ENCODE results near the gene CANT1. TPM values are rescaled to one million over a fixed set of nuclear protein-coding genes. Genes with fewer than 3 reads are reported as not detected.

The CANT1 gene
- total RNA-seq (2014; rRNA removed; shearing (Covaris generic)) = 32.4 and 33.9 TPM in 2 replicates

GRCh38 chr17:79009397-79010303, at the start of gene CANT1:
Gene CANT1 (minus strand): TSS chr17:79009764. CDS start chr17:78997622, 12,142 bp downstream.

DNA sequence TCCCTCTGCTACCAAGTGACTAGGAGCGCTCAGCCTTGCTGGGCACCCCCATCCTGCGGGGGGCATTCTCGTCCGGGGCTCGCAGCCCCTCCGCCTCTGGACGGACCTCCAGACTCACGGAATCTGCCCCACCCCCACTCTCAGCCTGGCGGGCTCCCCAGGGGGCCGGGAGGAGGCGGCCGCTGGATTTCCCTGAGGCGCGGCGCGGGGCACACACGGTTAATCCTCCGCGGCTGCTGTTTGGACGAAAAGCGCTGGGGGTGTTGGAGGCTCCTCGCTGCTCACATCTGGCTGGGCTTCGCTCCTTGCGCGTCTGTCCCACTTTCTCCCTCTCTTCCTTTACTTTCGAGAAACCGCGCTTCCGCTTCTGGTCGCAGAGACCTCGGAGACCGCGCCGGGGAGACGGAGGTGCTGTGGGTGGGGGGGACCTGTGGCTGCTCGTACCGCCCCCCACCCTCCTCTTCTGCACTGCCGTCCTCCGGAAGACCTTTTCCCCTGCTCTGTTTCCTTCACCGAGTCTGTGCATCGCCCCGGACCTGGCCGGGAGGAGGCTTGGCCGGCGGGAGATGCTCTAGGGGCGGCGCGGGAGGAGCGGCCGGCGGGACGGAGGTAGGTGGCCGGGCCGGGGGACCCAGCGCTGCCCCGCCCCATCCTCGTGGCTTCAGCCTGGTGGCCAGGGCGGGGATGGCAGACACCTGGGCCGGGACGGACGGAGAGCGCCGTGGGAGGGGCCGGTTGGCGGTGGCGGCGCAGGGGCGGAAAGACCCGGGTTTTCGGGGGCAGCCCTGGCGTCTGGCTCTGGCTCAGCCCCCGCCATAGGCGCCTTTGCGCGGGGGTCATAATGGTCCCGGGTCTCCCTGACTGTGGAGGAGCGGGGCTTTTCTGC, 14.6 kb upstream of the CANT1 start, which contains the start of gene C1QTNF1:
Gene C1QTNF1 (plus strand): TSS at position 284 of the 886 bp plus-strand sequence. CDS start 19,800 bp downstream, outside the sequence.

GRCh38 chr17:78979780-78980623, 29.6 kb downstream of the CANT1 start, which contains the start of gene LGALS3BP:
Gene LGALS3BP (minus strand): TSS chr17:78979923. CDS start chr17:78977191, 2,732 bp downstream.

Other genes starting within 250 kb of the CANT1 start
- 16.2 and 16.8 TPM in 2 replicates for gene CYTH1, start 227.5 kb downstream of the CANT1 start, total RNA-seq (2014; rRNA removed; shearing (Covaris generic))
- gene USP36, start 168.9 kb downstream of the CANT1 start, total RNA-seq (2014; rRNA removed; shearing (Covaris generic)) = 41.8 and 45.1 TPM in 2 replicates
- gene CEP295NL, start 106.6 kb downstream of the CANT1 start, total RNA-seq (2014; rRNA removed; shearing (Covaris generic)) = 0.49 and 0.80 TPM in 2 replicates
- gene TIMP2, start 84.4 kb downstream of the CANT1 start, total RNA-seq (2014; rRNA removed; shearing (Covaris generic)) = 30.4 and 30.7 TPM in 2 replicates
- 424 and 538 TPM in 2 replicates for gene LGALS3BP, start 29.8 kb downstream of the CANT1 start, total RNA-seq (2014; rRNA removed; shearing (Covaris generic))
- 11.4 and 12.8 TPM in 2 replicates for gene C1QTNF1, start 14.4 kb upstream of the CANT1 start, total RNA-seq (2014; rRNA removed; shearing (Covaris generic))
- 17.0 and 23.0 TPM in 2 replicates for gene ENGASE, start 65.1 kb upstream of the CANT1 start, total RNA-seq (2014; rRNA removed; shearing (Covaris generic))